ENCODE results near the gene MBIP. TPM values are rescaled to one million over a fixed set of nuclear protein-coding genes. Genes with fewer than 3 reads are reported as not detected.

MBIP gene
- total RNA-seq, 1 experiment from 2014 or later = 19.1 TPM

- Histone ChIP-seq H3K4me2 (ENCODE audit: low read length) (no peak overlapping the region), H3K9ac (ENCODE audit: low read length) (no peak overlapping the region), H4K20me1 (ENCODE audit: insufficient read depth) (no peaks in the 10 kb centered on the region), H3K36me3 (ENCODE audit: control insufficient read depth in 1 of 2, insufficient read depth in 2 of 2, low read length in 2 of 2) (no peaks in the 10 kb centered on the region), H3K4me1 (ENCODE audit: control insufficient read depth in 1 of 2, insufficient read depth in 2 of 2, low read length in 2 of 2) (no peaks in the 10 kb centered on the region), H3K27me3 (ENCODE audit: insufficient read depth, low read length) (no peaks in the 10 kb centered on the region), H3K27ac (ENCODE audit: low read depth, low read length) (no peak overlapping the region), H3K79me2 (ENCODE audit: insufficient read depth, low read length) (no peaks in the 10 kb centered on the region), H3K4me3 (replicated peaks in 1 of 2; ENCODE audit: low read depth in 1 of 2, low read length in 2 of 2) (no peak overlapping the region), H3K9me3 (ENCODE audit: control insufficient read depth in 1 of 2, insufficient read depth in 1 of 2, low read depth in 1 of 2, low read length in 2 of 2) (no peaks in the 10 kb centered on the region), H3K9me2 (ENCODE audit: insufficient read depth) (no peaks in the 10 kb centered on the region), H2AFZ (ENCODE audit: low read depth, low read length, poor library complexity, severe bottlenecking) (no peak overlapping the region)
- BruUV-seq (replicated peaks) = no TSS peak
- ChIA-PET POLR2A (no interaction called here), CTCF (no interaction called here), RAD21 (ENCODE audit: low non-redundant PET in 1 of 2, low total read pairs in 2 of 2, uncharacterized antibody in 2 of 2, unreplicated experiment in 2 of 2) (no interaction called here)
- TF ChIP-seq JUND (IDR thresholded peaks at IDR 0.05) (no peak), EZH2 (IDR thresholded peaks at IDR 0.05) (no peak), SIN3A (IDR thresholded peaks at IDR 0.05; ENCODE audit: low read depth) (no peak), MAX (IDR thresholded peaks at IDR 0.05) (no peak), POLR2AphosphoS5 (IDR thresholded peaks at IDR 0.05; ENCODE audit: low read depth, low read length) (no peak)
- DNase-seq (ENCODE audit: low read depth, low spot score) (no peak), ATAC-seq (no peak)
- intact Hi-C loops (cut with micrococcal nuclease) = no loop called here
These were observed 40.9 kb downstream of the MBIP start for GRCh38 chr14:36279306-36280190.

GRCh38 chr14:36275741-36276140, 44.7 kb downstream of the MBIP start:
- Histone ChIP-seq H3K27me3 (ENCODE audit: insufficient read depth, low read length) (no peaks in the 10 kb centered on the region), H4K20me1 (ENCODE audit: insufficient read depth) (no peaks in the 10 kb centered on the region), H3K9ac (ENCODE audit: low read length) (no peak overlapping the region), H3K79me2 (ENCODE audit: insufficient read depth, low read length) (no peaks in the 10 kb centered on the region), H3K4me2 (ENCODE audit: low read length) (no peak overlapping the region), H3K4me3 (replicated peaks in 1 of 2; ENCODE audit: low read depth in 1 of 2, low read length in 2 of 2) (no peak overlapping the region), H2AFZ (ENCODE audit: low read depth, low read length, poor library complexity, severe bottlenecking) (no peak overlapping the region), H3K9me3 (ENCODE audit: control insufficient read depth in 1 of 2, insufficient read depth in 1 of 2, low read depth in 1 of 2, low read length in 2 of 2) (no peaks in the 10 kb centered on the region), H3K36me3 (ENCODE audit: control insufficient read depth in 1 of 2, insufficient read depth in 2 of 2, low read length in 2 of 2) (no peaks in the 10 kb centered on the region), H3K9me2 (ENCODE audit: insufficient read depth) (no peaks in the 10 kb centered on the region), H3K27ac (ENCODE audit: low read depth, low read length) (no peak overlapping the region), H3K4me1 (ENCODE audit: control insufficient read depth in 1 of 2, insufficient read depth in 2 of 2, low read length in 2 of 2) (no peaks in the 10 kb centered on the region)
- DNase-seq (ENCODE audit: low read depth, low spot score) (no peak), ATAC-seq (no peak)
- TF ChIP-seq EZH2 (IDR thresholded peaks at IDR 0.05) (no peak), SP1 (IDR thresholded peaks at IDR 0.05; ENCODE audit: low read depth) (no peak), EZH2phosphoT487 (IDR thresholded peaks at IDR 0.05; ENCODE audit: borderline replicate concordance) (no peak), ATF3 (IDR thresholded peaks at IDR 0.05) (no peak), SIN3A (IDR thresholded peaks at IDR 0.05; ENCODE audit: low read depth) (no peak), ZBTB33 (IDR thresholded peaks at IDR 0.05; ENCODE audit: extremely low read depth, insufficient replicate concordance, low read length) (no peak)
- ChIA-PET CTCF (no interaction called here), RAD21 (ENCODE audit: low non-redundant PET in 1 of 2, low total read pairs in 2 of 2, uncharacterized antibody in 2 of 2, unreplicated experiment in 2 of 2) (no interaction called here), POLR2A (no interaction called here)
- no TSS peak for BruUV-seq (replicated peaks)
- intact Hi-C loops (cut with micrococcal nuclease) = no loop called here
